ENCODE data around the gene SORCS2.

DNA sequence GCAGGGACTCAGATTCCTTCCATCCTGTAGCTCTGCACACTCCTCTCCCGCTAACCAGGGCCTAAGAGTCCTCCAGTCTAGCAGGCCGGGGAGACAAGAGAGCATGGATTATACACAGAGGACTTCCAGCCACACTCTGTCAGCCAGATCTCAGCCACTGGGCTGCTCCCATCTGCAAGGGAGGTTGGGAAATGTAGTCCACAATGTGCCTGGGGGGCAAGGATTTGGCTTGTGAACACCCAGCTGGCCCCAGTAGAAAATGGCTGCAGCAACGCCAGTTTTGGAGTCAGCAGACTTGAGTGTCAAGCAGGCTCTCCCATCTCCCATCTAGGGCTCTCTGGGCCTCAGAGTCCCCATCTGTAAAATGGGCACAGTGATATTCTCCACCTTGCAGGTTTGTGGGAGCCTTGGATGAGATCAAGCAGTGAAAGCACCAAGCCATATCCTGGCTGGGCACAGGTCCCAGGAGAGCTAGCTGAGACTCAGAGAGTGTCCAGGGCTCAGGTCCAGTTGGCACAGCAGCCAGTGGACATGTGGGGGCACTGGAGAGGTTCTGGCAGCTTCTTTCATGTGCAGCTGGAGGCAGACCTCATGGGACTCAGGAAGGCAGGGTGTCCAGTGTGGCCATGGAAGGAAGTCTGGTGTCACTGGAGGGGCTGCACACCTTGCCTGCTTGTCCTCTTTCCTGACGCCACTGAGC lies 227.8 kb downstream of the SORCS2 start:
- TF ChIP-seq, protein P1, sequence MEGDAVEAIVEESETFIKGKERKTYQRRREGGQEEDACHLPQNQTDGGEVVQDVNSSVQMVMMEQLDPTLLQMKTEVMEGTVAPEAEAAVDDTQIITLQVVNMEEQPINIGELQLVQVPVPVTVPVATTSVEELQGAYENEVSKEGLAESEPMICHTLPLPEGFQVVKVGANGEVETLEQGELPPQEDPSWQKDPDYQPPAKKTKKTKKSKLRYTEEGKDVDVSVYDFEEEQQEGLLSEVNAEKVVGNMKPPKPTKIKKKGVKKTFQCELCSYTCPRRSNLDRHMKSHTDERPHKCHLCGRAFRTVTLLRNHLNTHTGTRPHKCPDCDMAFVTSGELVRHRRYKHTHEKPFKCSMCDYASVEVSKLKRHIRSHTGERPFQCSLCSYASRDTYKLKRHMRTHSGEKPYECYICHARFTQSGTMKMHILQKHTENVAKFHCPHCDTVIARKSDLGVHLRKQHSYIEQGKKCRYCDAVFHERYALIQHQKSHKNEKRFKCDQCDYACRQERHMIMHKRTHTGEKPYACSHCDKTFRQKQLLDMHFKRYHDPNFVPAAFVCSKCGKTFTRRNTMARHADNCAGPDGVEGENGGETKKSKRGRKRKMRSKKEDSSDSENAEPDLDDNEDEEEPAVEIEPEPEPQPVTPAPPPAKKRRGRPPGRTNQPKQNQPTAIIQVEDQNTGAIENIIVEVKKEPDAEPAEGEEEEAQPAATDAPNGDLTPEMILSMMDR (optimal IDR thresholded peaks at IDR 0.05 in 1 of 3, IDR thresholded peaks at IDR 0.05 in 1 of 3, conservative IDR thresholded peaks at IDR 0.05 in 1 of 3; ENCODE audit: extremely low read depth in 1 of 3, insufficient read depth in 2 of 3, low read length in 3 of 3): no peak
- TF ChIP-seq EZH2 (IDR thresholded peaks at IDR 0.05; ENCODE audit: low read length): no peak

All from keratinocyte (primary cell).